ENCODE measurements around the gene VIPR2.
"Not testable (repeated sequence)": the region's sequence is repeated elsewhere in the genome, so short reads cannot be mapped to it uniquely, and the experiment has no call there.

VIPR2 gene

DNA sequence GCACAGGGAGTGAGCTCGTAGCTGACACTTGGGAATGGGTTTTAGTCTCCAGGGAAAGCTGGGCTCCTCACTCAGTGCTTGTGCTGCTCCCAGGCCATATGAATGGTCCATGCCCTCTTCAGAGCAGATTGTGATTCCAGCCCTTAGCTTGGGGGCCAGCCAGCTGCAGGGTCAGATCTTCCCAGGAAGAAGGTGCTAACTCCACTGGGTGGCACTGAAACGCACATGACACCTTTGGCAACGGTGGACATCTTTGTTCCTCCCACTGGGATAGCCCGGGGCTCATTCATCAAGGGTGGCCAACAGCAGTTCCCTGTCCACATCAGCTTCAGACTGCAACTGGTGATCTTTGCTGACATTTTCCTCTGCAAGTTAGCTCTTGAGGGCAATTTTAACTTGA is 159.1 kb downstream of the VIPR2 start:
- TF ChIP-seq, protein P1, sequence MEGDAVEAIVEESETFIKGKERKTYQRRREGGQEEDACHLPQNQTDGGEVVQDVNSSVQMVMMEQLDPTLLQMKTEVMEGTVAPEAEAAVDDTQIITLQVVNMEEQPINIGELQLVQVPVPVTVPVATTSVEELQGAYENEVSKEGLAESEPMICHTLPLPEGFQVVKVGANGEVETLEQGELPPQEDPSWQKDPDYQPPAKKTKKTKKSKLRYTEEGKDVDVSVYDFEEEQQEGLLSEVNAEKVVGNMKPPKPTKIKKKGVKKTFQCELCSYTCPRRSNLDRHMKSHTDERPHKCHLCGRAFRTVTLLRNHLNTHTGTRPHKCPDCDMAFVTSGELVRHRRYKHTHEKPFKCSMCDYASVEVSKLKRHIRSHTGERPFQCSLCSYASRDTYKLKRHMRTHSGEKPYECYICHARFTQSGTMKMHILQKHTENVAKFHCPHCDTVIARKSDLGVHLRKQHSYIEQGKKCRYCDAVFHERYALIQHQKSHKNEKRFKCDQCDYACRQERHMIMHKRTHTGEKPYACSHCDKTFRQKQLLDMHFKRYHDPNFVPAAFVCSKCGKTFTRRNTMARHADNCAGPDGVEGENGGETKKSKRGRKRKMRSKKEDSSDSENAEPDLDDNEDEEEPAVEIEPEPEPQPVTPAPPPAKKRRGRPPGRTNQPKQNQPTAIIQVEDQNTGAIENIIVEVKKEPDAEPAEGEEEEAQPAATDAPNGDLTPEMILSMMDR (conservative IDR thresholded peaks at IDR 0.05; ENCODE audit: low read depth, low read length), result no peak

GRCh38 chr7:158984007-158984406 is 160.7 kb downstream of the VIPR2 start:
- not testable (repeated sequence) for H3K4me2 ChIP-seq; H3K9ac ChIP-seq; H3K4me1 ChIP-seq (ENCODE audit: low read depth, poor library complexity, severe bottlenecking); H4K20me1 ChIP-seq (ENCODE audit: insufficient read depth); H3K27ac ChIP-seq; H2AFZ ChIP-seq (ENCODE audit: low read depth); H3K79me2 ChIP-seq (ENCODE audit: insufficient read depth, low read depth); H3K27me3 ChIP-seq (ENCODE audit: insufficient read depth, low read depth); H3K36me3 ChIP-seq (ENCODE audit: insufficient read depth); H3K4me3 ChIP-seq (IDR thresholded peaks at IDR 0.05; ENCODE audit: insufficient read depth, low read depth, low read length)

More for the DNA sequence above, 159.1 kb downstream of the VIPR2 start:
- Histone ChIP-seq H3K27ac (no peak overlapping the region), H3K27me3 (ENCODE audit: insufficient read depth, low read depth) (no peaks in the 10 kb centered on the region), H3K4me1 (ENCODE audit: low read depth, poor library complexity, severe bottlenecking) (no peaks in the 10 kb centered on the region), H3K4me3 (IDR thresholded peaks at IDR 0.05; ENCODE audit: insufficient read depth, low read depth, low read length) (no peak overlapping the region), H3K9ac (no peak overlapping the region), H3K36me3 (ENCODE audit: insufficient read depth) (no peaks in the 10 kb centered on the region), H3K4me2 (no peak overlapping the region), H3K79me2 (ENCODE audit: insufficient read depth, low read depth) (no peaks in the 10 kb centered on the region), H4K20me1 (ENCODE audit: insufficient read depth) (no peaks in the 10 kb centered on the region), H2AFZ (ENCODE audit: low read depth) (no peak overlapping the region)

DNA sequence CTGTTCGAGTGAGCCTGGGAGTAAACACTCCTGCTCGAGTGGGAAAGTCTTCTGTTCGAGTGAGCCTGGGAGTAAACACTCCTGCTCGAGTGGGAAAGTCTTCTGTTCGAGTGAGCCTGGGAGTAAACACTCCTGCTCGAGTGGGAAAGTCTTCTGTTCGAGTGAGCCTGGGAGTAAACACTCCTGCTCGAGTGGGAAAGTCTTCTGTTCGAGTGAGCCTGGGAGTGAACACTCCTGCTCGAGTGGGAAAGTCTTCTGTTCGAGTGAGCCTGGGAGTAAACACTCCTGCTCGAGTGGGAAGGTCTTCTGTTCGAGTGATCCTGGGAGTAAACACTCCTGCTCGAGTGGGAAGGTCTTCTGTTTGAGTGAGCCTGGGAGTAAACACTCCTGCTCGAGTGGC is 162.6 kb downstream of the VIPR2 start:
- not testable (repeated sequence) for H4K20me1 ChIP-seq (ENCODE audit: insufficient read depth); H2AFZ ChIP-seq (ENCODE audit: low read depth); H3K79me2 ChIP-seq (ENCODE audit: insufficient read depth, low read depth); H3K36me3 ChIP-seq (ENCODE audit: insufficient read depth); H3K9ac ChIP-seq; H3K27me3 ChIP-seq (ENCODE audit: insufficient read depth, low read depth); H3K4me3 ChIP-seq (IDR thresholded peaks at IDR 0.05; ENCODE audit: insufficient read depth, low read depth, low read length); H3K4me1 ChIP-seq (ENCODE audit: low read depth, poor library complexity, severe bottlenecking); H3K4me2 ChIP-seq; H3K27ac ChIP-seq

DNA sequence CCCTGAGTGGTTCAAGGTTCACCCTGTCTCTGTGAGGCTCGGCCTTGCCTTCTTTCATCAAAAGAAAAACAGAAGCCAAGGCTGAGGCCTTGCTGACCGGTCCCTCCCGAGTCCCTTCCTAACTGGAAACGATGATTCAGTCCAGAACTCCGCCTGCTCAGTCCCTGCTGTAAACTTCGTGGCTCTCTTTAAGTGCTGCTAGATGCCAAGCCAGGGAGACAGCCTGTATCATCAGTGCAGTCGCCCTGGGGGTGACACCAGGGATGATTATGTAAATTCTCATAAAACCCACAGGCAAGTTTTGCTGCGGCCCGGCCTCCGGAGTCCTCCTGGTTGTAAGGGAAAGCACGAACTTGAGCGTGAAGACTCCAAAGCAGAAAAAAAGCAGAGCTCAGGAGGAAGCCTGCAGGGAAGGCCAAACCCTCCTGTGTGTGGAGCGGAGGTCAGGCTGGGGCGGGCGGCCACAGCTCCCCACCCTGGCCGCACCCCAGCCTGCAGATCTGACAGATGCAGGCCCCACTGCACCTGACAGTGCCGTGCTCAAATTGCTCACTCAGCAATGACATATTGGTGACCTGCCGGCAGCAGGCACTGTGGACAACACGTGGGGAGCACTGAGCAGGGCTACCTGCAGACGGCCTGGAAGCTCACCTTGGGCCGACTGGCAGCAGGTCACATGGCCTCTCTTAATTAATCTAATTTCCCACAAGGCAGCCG is 164.9 kb downstream of the VIPR2 start:
- no peak overlapping the region for H2AFZ ChIP-seq (ENCODE audit: low read depth)
- no peaks in the 10 kb centered on the region for H3K36me3 ChIP-seq (ENCODE audit: insufficient read depth)
- H3K9ac ChIP-seq, result no peak overlapping the region
- no peaks in the 10 kb centered on the region for H3K27me3 ChIP-seq (ENCODE audit: insufficient read depth, low read depth)
- H4K20me1 ChIP-seq (ENCODE audit: insufficient read depth), result no peaks in the 10 kb centered on the region
- no peak overlapping the region for H3K27ac ChIP-seq
- no peak overlapping the region for H3K4me3 ChIP-seq (IDR thresholded peaks at IDR 0.05; ENCODE audit: insufficient read depth, low read depth, low read length)
- H3K79me2 ChIP-seq (ENCODE audit: insufficient read depth, low read depth), result no peaks in the 10 kb centered on the region
- TF ChIP-seq, protein P1 (conservative IDR thresholded peaks at IDR 0.05; ENCODE audit: low read depth, low read length), result no peak
- H3K4me2 ChIP-seq, result no peak overlapping the region
- peaks cover 27% of the 10 kb centered on the region for H3K4me1 ChIP-seq (ENCODE audit: low read depth, poor library complexity, severe bottlenecking)

DNA sequence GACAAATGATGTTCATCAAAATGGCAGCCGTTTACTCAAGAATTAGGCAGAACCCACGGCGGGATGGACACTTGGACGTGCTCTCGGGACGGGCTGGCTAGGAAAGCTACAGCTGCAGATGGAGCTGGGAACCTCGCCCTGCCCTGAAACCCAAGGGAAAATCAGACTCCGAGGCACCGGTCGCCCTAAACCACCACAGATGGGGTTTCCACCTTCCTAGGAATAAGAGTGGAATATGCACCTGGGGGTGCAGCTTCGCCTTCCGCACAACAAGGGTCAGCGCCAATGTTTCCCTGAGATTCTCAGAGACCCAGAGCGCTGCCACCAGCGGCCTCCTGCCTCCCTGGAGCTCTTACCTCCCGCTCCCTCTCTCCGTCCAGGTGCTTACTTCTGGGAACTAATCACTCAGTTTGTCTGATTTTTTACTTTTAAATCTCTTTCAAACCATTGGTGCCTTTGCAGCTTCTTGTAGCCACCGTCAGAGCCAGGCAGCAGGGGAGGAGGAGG is 165.6 kb downstream of the VIPR2 start:
- no peak overlapping the region for H3K4me3 ChIP-seq (IDR thresholded peaks at IDR 0.05; ENCODE audit: insufficient read depth, low read depth, low read length)
- no peaks in the 10 kb centered on the region for H3K27me3 ChIP-seq (ENCODE audit: insufficient read depth, low read depth)
- H3K79me2 ChIP-seq (ENCODE audit: insufficient read depth, low read depth), result no peaks in the 10 kb centered on the region
- TF ChIP-seq, protein P1 (conservative IDR thresholded peaks at IDR 0.05; ENCODE audit: low read depth, low read length), result no peak
- no peaks in the 10 kb centered on the region for H4K20me1 ChIP-seq (ENCODE audit: insufficient read depth)
- no peak overlapping the region for H3K4me2 ChIP-seq
- no peak overlapping the region for H2AFZ ChIP-seq (ENCODE audit: low read depth)
- H3K27ac ChIP-seq, result no peak overlapping the region
- H3K36me3 ChIP-seq (ENCODE audit: insufficient read depth), result no peaks in the 10 kb centered on the region
- no peak overlapping the region for H3K9ac ChIP-seq
- H3K4me1 ChIP-seq (ENCODE audit: low read depth, poor library complexity, severe bottlenecking), result peaks cover 27% of the 10 kb centered on the region

Data from KMS-11 (cell line).